Endometrial microvascular endothelial cells (primary cell): ENCODE results near the gene CTSD. TPM values are rescaled to one million over a fixed set of nuclear protein-coding genes. Genes with fewer than 3 reads are reported as not detected.

ENCODE experiments used
- in situ Hi-C: cut with HindIII; loops from 2 replicates; pipeline ENCODE4 v1.10.0; 2017; ENCODE audit warnings: low sequenced_read_pairs, low pct_unique_long_range_greater_than_20kb; ENCODE audit errors: inconsistent ontology term
- total RNA-seq: library from RNA; depleted of rRNA; stranded (reverse); fragments of >200 nt; gene quantifications from one replicate; pipeline ENCODE4 v1.2.3, GENCODE V29; 2015; ENCODE audit errors: inconsistent ontology term

The CTSD gene
- total RNA-seq, 1 donor from 2014 or later, result 232 TPM

DNA sequence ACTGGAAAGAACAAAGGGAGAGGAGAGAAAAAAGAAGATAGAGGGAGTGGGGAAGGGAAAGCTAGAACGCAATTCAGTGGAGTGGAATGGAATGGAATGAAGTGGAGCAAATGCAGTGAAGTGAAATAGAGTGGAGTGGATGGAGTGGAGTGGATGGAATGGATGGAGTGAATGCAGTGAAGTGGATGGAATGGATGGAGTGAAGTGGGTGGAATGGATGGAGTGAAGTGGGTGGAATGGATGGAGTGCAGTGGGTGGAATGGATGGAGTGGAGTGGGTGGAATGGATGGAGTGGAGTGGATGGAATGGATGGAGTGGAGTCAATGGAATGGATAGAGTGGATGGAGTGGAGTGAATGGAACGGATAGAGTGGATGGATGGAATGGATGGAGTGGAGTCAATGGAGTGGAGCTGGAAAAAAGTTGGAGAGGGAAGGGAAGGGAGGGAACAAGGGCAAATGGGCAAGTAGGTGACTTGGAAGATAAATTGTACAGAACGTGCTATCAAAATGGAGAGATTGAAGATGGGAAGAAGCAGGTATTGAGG, 27.2 kb downstream of the CTSD start:
- in situ Hi-C loops, result no loop called here

DNA sequence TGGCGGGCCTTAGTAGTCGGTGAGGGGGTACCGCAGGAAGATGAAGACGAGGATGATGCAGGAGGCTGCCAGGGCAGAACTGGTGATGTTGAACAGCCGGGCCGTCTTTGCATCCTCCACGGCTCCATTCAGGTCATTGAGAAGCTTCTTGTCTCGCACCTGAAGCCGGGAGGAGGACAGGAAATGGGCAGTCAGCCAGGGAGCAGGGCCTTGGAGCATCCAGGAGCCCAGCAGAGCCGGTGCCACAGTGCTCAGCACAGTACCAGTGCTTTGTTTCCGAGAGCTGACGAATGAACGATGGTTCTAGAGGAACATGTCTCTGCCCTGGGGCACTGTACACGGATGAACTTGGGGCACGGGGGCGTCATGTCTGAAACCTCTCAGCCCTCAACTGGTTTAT, 28.5 kb downstream of the CTSD start:
- in situ Hi-C loops, result no loop called here

DNA sequence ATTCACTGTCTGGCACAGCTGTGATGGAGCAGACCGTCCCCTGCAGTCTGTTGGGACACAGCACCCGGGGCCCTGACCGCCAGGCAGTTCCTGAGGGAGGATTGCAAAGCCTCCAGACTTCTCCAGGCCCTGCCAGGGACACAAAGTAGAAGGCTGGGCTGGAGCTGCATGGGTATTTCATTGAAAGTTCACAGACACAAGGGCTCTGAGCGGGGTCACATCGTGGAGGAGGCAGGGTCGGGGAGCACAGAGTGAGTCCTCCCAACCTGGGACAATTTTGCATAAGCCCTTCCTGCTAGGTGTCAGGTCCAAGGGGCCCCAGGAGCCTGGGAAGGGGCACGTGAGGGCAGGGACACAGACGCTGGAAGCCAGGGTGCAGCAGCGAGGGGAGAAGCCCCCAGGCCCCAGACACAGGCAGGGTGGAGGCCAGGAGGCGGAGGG, 29.1 kb downstream of the CTSD start:
- in situ Hi-C loops, result no loop called here

DNA sequence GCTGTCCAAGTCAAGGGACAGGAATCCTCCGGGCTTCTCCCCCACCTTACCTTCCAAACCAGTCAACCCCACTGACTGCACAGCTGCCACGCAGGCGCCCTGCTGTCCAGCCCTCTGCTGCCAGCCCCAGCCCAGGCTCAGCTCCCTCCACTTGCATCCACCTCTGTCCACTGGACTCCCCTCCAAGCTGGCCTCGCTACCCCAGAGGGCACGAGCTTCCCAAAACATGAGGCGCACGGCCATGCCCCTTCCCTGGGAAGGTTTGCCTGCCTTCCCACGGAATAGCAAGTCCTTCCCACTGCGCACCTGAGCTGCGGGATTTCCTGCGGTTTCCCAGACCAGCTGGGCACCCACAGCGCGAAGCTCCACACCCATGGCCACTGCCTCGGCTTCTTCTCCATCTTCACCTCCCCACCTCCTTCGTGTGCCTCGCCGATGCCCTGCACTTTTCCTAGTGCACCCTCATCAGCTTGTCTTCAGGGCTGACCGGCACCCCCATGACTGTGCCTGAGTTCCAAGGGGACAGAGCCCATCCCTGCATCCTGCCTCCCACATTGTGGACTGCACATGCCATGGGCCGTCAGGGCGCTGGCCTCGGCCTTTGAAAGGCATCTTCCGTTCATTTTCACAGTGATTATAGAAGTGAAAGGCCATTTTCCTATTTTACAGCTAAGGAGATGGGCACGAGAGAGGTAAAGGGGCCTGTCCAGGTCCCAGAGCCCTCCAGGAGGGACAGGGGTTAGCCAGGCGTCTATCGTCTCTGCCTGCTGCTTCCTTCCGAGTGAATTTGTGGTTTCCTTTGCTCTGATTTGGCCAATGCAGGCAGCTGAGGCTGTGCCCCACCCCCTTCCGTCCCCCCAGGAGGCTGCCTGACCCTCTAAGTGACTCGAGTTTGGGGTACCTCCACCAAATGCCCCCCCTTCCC, 29.7 kb downstream of the CTSD start:
- in situ Hi-C loops, result no loop called here

DNA sequence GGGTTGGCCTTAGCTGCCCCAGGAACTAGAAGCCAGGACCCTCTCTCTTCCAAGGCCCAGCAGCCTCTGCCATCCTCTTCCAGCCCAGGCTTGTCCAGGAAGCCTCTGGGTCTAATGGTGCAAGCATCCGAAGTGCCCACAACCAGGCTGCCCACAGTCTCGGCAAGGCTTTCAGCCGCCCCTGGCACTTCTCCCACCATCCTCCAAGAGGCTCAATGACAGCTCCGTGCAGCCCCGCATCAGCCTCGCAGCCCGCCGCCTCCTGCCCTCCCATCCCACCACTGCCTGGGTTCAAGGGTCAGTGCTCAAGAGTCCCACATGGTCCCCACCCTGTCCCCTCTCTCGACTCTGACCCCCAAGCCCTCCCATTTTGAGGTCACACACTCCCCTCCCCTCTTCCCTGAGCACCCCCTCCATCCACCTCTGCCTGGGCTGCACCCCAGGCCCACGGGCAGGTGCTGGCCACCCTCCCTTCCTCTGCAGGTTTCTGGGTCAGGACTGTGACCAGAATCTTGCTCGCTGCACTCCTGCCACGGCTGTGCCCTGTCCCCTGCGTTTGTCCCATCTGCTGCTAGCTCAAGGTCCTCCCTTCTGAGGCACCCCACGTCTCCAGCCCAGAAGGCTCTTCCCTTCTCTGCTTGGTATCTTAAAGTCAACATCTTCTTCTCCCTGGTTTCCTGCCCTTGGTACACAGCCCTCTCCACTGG, 30.6 kb downstream of the CTSD start:
- in situ Hi-C loops, result no loop called here

DNA sequence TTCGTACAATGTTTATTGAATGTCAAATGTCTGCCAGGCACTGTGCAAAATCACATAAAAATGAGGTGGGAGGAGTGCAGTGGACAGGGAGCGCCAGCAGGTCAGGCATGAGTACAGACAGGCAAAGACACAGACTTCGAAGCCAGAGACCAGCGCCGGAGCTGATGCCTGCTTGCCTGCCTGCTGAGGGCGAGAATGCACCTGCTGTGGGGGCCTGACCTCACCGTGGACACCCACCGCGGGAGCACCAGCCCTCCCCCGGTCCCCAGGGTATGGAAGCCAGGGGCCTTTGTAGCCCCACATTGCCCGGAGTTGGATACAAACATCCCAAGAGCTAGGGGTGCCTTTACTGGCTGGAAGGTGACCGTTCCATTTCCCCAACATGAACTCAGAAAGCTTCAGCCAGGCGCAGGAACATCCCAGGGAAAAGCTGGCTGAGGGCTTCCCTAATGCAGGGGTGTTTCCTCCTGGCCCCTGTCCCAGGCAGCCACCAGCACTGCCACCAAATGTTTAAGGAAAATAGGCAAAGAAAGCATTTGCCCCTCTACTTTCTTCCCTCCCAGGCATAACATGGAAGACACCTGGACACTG, 31.2 kb downstream of the CTSD start:
- in situ Hi-C loops, result no loop called here

DNA sequence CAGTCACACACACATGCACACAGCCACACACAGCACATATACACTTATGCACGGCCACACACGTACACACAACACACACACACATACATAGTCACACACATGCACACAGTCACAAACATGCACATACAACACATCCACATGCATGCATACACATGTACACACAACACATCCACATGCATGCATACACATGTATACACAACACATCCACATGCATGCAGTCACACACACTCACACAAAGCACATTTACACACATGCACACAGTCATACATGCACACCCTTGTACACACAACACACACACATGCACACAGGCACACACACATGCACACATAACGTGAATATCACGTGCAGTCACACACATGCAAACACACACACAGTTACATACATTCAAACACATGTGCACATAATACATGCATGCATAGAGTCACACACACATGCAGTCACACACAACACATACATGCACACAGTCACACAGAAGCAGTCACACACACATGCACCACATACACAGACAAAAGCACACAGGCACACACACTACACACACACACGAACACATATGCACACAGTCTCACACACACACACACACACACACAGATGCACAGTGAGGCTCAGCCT, 32.2 kb downstream of the CTSD start:
- in situ Hi-C loops, result no loop called here

DNA sequence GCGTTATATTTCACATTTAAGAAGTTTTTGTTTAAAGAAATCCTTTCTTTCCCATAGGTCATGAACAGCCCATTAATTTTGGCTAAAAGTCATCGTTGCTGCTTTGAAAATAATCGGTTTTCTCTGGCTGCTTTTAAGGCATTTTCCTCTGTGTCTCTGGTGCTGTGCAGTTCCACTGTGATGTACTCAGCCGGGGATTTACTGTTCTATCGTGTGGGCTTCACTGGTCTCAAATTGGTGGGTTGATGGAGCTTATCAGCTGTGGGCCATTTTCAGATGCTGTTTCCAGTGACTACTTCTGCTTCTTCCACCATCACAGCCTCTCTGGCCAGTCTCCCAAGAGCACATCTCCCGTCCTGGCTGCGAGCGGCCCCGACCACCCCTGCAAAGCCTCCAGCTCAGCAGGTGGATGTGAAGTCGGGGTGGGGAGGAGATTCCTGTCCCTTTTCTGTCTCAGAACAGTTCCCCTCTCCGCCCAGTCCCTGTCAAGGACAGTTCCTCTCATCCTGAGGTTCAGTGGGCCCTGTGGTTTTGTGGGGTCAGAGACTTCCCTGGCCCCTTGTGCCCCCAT, 33.6 kb downstream of the CTSD start:
- in situ Hi-C loops, result no loop called here

DNA sequence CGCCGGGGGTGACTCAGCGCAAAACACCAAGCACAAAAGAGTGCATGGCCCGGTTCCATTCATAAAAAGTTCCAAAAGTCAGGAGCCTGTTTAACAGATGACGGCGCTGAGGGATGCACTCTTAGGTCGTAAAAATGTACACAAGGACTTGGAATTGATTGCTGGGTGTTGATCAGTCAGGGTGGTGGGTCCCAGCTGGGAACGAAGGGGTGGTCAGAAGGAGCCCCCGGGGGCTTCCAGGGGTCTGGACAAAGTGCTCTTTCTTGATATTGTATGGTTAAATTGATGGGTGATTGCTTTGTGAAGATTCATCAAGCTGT, 34.1 kb downstream of the CTSD start:
- in situ Hi-C loops, result no loop called here

DNA sequence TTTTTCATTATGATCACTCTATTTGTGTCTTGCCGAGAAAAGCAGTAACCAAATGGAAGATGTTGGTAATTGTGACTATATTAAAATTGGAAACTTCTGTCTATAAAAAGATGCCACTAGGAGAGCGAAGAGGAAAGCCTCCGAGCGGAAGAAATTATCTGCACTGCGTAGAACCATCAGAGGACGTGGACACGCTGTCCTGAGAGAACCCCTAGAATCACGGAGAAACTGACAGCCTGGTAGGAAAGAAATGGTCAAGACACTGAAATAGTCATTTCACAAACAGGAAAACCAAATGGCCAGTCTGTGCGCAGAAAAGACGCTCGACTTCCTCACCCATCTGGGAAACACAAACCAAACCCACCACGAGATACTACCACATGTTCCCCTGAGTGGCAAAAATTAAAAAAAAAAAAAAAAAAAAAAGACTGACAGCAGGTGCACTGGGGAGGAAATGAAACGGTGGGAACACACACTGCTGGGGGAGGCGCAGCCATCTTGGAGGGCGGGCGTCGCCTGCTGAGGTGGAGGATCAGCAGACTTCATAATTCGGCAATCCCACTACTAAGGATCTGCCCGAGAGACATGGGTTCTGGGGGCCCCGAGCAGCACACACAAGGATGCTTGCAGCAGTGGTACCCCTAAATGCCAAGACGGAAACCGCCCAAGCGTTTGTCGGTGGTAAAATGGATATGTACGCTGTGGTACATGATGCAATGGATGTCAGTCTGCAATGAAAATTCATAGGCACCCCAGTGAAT, 34.6 kb downstream of the CTSD start:
- in situ Hi-C loops, result no loop called here

DNA sequence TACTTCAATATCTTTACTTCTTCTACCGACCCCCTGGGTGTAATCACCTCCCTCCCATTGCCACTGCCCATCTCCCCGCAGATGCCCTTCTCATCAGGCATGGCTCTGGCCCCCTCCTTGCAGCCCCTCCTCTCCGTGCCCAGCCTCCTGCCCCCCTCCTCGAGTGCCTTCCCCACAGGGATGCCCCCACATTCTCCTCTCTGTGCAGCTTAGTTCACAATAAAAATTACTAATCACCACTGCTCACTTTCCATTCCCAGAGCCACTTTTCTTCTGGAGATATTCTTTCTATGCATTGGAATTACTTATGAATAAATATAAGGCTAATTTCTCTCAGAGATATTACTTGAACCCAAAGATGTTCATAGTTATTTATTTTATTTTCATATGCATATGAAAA, 35.4 kb downstream of the CTSD start:
- in situ Hi-C loops, result no loop called here

DNA sequence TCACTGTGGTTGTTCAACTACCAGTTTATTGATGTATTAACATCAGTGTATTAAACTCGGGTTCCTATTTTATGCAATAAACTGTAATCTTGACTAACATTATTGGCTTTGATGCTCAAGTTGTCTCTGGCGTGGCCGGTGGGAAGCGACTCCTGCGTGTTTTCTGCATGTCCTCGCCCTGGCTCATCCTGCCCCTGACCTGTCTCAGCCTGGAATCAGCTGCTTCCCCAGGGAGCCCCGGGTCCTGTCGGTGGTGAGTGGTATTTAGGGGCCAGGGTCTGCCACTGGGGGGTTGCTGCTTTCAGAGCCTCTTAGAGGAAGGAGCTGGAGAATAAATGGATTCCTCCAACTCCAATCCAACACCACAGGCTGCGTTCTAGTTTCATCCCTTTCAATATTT, 35.9 kb downstream of the CTSD start:
- in situ Hi-C loops, result no loop called here

DNA sequence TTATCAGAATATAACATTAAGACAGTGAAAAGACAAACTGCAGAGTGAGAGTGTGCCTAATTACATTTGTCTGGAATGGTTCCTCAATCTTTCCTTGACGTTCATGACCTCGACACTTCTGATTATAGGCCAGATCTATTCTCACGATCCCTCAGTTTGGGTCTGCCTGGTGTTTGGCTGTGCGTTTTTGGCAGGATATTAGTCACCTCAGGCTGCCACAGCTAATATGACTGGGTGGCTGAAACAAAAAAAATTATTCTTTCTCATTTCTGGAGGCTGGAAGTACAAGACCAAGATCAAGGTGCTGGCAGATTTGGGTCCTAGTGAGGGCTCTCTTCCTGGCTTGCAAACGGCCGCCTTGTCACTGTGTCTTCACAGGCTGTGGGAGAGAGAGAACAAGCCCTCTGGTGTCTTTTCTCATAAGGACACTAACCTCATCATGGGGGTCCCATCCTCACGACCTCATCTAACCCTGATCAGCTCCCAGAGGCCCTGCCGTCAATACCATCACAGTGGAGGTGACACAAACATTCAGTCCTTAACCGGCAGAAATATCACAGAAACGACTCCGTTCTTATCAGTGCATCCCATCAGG, 36.5 kb downstream of the CTSD start:
- in situ Hi-C loops, result no loop called here

DNA sequence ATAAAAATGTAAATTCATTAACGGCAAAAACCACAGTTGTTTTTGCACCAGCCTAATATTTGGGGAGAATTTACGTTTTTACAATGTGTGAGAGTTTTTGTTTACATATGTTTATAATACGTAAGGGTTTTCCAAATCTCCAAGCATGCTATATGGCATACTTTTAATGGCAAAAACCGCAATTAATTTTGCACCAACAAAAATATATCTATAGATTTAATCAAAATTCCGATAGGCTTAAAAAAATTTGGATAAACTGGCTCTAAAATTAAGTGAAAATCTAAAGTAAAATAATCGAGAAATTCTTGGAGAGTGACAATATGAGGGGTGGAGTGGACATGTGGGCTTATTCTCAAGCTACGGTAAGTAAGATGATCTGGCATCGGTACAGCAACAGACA, 43.9 kb downstream of the CTSD start:
- in situ Hi-C loops, result no loop called here

DNA sequence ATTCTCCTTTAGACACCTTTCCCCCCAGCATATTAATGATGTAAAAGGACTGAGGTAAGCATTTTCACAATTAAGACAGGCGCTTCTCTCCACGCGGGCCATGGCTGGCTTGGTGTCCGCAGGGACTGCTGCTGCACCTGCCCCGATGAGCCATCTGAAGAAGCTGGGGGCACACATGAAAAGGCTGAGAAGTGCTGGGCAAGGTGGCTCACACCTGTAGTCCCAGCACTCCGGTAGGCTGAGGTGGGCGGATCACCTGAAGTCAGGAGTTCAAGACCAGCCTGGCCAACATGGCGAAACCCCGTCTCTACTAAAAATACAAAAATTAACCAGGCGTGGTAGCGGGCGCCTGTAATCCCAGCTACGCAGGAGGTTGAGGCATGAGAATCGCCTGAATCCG, 45.4 kb downstream of the CTSD start:
- in situ Hi-C loops, result no loop called here

DNA sequence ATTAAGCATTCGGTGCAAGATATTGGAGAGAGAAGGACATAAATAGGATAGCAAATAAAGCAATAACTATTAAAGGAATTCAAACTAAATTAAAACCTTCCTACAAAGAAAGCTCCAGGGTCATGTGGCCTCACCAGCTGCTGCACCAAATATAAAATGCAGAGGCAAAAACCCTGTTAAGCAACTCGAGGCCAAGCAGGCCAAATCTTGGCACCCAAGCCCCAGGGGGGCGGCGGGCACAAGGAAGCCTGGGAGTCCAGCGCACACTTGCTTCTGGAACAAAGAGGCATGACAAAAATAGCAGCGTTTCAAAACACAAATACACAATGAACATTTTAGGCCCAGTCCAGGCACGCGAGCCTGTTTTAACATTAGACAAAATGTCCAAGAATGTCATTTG, 46.0 kb downstream of the CTSD start:
- in situ Hi-C loops, result no loop called here

DNA sequence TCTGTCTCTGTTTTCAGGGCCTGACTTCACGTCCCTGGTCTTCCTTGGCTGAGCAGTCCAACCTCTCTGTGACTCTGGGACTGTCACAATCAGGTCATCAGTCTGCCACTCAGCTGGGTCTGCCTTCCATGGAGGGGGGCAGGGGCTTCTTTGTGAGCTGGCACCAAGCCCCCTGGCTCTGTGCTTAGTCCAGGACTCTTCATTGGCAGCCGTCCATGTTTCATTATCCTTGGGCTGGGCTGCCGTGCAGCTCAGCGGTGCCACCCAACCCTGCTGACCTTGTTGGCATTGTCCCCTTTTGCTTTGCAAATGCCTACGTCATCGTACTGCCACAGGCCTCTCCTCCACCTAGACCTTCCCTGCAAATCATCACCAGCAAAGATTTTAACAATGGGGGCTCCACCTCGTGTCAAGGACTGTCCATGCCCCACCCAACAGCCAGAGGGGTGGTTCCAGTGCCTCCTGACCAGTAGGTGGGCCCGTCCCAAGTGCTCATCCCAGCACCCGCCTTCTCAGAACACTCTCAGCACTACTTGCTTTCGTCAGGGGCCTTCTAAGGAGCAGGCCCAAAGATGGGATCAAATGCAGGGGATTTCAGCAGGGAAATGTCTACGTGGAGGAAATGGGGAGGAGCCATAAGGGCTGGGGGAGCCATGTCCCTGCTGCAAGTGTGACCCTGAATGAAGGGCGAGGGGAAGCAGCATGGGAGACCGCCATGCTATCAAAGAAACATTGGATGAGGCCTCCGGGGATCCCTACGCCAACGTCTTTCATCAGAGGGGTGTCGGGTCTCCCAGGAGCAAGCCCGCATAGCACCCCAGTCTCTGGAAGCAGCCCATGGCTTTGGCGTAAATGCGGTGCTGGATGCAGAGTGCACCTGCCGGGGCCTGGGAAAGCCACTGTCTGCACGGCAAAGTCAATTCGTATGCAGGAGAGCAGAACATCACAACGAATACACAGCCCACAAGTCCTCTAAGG, 48.5 kb downstream of the CTSD start:
- in situ Hi-C loops, result no loop called here
